MM.1S (cell line): Measurements from ENCODE around the gene FAM193A.

ENCODE experiments used
- DNase-seq: peaks from one replicate; pipeline ENCODE4 v3.0.0-alpha.2; 2015
- H2AFZ ChIP-seq: fragments of 300-600 bp; sonication (generic); 2 replicates; pipeline ENCODE4 v1.6.0; 2016; ENCODE audit warnings: antibody characterized with exemption, low read length
- H3F3A ChIP-seq: fragments of 300-600 bp; sonication (generic); 2 replicates; pipeline ENCODE4 v1.6.1; 2016; ENCODE audit warnings: mild to moderate bottlenecking, antibody characterized with exemption, low read length, moderate library complexity, mixed read lengths; ENCODE audit not compliant: insufficient read depth
- H3K27ac ChIP-seq: fragments of 300-600 bp; sonication (generic); 2 replicates; pipeline ENCODE4 v1.5.1; 2016; ENCODE audit warnings: mild to moderate bottlenecking, low read length
- H3K27me3 ChIP-seq: fragments of 300-600 bp; sonication (generic); replicated peaks from 2 replicates; pipeline ENCODE4 v1.6.0; 2016; ENCODE audit warnings: low read length; ENCODE audit not compliant: insufficient read depth
- H3K36me3 ChIP-seq: fragments of 300-600 bp; sonication (generic); replicated peaks from 2 replicates; pipeline ENCODE4 v1.6.1; 2016; ENCODE audit warnings: mild to moderate bottlenecking, low read length, mixed read lengths; ENCODE audit not compliant: insufficient read depth
- H3K4me1 ChIP-seq: fragments of 300-600 bp; sonication (generic); 2 replicates; pipeline ENCODE4 v1.6.1; 2016; ENCODE audit warnings: low read length, mixed read lengths
- H3K4me2 ChIP-seq: fragments of 300-600 bp; sonication (generic); 2 replicates; pipeline ENCODE4 v1.6.0; 2016; ENCODE audit warnings: low read depth, low read length
- H3K4me3 ChIP-seq: fragments of 300-600 bp; sonication (generic); 2 replicates; pipeline ENCODE4 v1.5.1; 2016; ENCODE audit warnings: low read length, mixed read lengths
- H3K79me2 ChIP-seq: fragments of 300-600 bp; sonication (generic); 2 replicates; pipeline ENCODE4 v1.6.1; 2016; ENCODE audit warnings: mixed run types, low read length, mixed read lengths
- H3K9ac ChIP-seq: fragments of 300-600 bp; sonication (generic); 2 replicates; pipeline ENCODE4 v1.6.1; 2016; ENCODE audit warnings: low read length, mixed read lengths
- H3K9me2 ChIP-seq: fragments of 300-600 bp; sonication (generic); replicated peaks from 2 replicates; pipeline ENCODE4 v1.6.1; 2016; ENCODE audit warnings: mild to moderate bottlenecking, low read length, mixed read lengths; ENCODE audit not compliant: insufficient read depth
- H3K9me3 ChIP-seq: fragments of 300-600 bp; sonication (generic); replicated peaks from 2 replicates; pipeline ENCODE4 v1.6.1; 2016; ENCODE audit warnings: mild to moderate bottlenecking, low read length, mixed read lengths; ENCODE audit not compliant: insufficient read depth
- H4K20me1 ChIP-seq: fragments of 300-600 bp; sonication (generic); 2 replicates; pipeline ENCODE4 v1.6.1; 2016; ENCODE audit warnings: mild to moderate bottlenecking, low read length, moderate library complexity, mixed read lengths; ENCODE audit not compliant: insufficient read depth
- EZH2 ChIP-seq: fragments of 300-600 bp; sonication (generic); optimal IDR thresholded peaks from 2 replicates; pipeline ENCODE3; 2017; ENCODE audit warnings: low read depth, mild to moderate bottlenecking, antibody characterized with exemption, low read length, mixed read lengths
- EZH2phosphoT487 ChIP-seq: fragments of 300-600 bp; sonication (generic); IDR thresholded peaks from 2 replicates; pipeline ENCODE4 v1.6.1; 2018; ENCODE audit warnings: antibody characterized with exemption, low read length
- TF ChIP-seq, protein P1 (sequence below): fragments of 300-600 bp; sonication (generic); IDR thresholded peaks from 2 replicates; pipeline ENCODE4 v1.5.1; 2016; ENCODE audit warnings: antibody characterized with exemption, low read length, mixed read lengths

FAM193A gene

DNA sequence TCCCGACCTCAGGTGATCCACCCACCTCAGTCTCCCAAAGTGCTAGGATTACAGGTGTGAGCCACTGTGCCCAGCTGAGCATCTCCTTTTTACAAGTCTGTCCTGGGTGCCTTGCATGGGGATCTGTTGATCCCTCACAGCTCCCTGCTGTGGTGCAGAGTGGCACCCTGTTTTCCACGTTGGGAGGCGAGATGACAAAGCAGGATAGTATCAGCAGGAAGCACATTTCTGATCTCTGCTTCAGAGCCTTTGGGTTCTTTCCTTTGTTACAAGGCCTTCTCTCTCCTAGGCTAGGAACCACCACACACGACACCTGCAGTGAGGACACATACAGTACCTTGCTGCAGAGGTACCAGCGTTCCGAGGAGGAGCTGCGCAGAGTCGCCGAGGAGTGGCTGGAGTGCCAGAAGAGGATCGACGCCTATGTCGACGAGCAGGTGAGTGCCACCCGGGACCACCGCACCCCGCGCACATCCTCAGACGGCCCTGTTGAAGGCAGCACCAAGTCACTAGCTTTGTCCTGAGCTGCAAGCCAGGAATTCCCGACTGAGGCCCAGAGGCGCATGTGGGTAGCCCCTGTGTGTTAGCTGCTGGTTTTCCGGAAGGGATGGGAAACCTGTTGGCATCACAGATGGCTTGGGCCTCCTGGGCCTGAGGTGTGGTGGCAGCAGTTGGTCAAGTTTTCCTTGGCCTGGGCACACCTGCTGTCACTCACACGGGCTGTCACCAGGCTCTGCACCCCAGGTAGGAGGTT lies 110.1 kb downstream of the FAM193A start:
- H3K9me2 ChIP-seq = no peaks in the 10 kb centered on the region
- H3K9ac ChIP-seq = no peak overlapping the region
- H3K79me2 ChIP-seq = 0 out of 2 replicates have a peak, but pooled peaks cover 3% of the 10 kb centered on the region
- no peaks in the 10 kb centered on the region for H3F3A ChIP-seq
- TF ChIP-seq, protein P1, sequence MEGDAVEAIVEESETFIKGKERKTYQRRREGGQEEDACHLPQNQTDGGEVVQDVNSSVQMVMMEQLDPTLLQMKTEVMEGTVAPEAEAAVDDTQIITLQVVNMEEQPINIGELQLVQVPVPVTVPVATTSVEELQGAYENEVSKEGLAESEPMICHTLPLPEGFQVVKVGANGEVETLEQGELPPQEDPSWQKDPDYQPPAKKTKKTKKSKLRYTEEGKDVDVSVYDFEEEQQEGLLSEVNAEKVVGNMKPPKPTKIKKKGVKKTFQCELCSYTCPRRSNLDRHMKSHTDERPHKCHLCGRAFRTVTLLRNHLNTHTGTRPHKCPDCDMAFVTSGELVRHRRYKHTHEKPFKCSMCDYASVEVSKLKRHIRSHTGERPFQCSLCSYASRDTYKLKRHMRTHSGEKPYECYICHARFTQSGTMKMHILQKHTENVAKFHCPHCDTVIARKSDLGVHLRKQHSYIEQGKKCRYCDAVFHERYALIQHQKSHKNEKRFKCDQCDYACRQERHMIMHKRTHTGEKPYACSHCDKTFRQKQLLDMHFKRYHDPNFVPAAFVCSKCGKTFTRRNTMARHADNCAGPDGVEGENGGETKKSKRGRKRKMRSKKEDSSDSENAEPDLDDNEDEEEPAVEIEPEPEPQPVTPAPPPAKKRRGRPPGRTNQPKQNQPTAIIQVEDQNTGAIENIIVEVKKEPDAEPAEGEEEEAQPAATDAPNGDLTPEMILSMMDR = no peak
- no peak for TF ChIP-seq EZH2
- TF ChIP-seq EZH2phosphoT487 = no peak
- H3K4me2 ChIP-seq = no peak overlapping the region
- H3K36me3 ChIP-seq = no peaks in the 10 kb centered on the region
- H3K4me3 ChIP-seq = no peak overlapping the region
- no peaks in the 10 kb centered on the region for H4K20me1 ChIP-seq
- no peaks in the 10 kb centered on the region for H3K27me3 ChIP-seq
- no peak overlapping the region for H2AFZ ChIP-seq
- H3K27ac ChIP-seq = no peak overlapping the region
- no peak for DNase-seq
- no peaks in the 10 kb centered on the region for H3K4me1 ChIP-seq
- no peaks in the 10 kb centered on the region for H3K9me3 ChIP-seq

GRCh38 chr4:2647403-2648158 lies 111.1 kb downstream of the FAM193A start:
- Histone ChIP-seq H2AFZ (no peak overlapping the region), H3K79me2 (0 out of 2 replicates have a peak, but pooled peaks cover 3% of the 10 kb centered on the region), H3F3A (no peaks in the 10 kb centered on the region), H3K4me2 (no peak overlapping the region), H3K27ac (no peak overlapping the region), H3K4me1 (no peaks in the 10 kb centered on the region), H4K20me1 (no peaks in the 10 kb centered on the region), H3K27me3 (no peaks in the 10 kb centered on the region), H3K9me3 (no peaks in the 10 kb centered on the region), H3K36me3 (no peaks in the 10 kb centered on the region), H3K4me3 (no peak overlapping the region), H3K9me2 (no peaks in the 10 kb centered on the region), H3K9ac (no peak overlapping the region)
- no peak for TF ChIP-seq EZH2
- TF ChIP-seq, protein P1 = no peak
- TF ChIP-seq EZH2phosphoT487 = no peak
- DNase-seq = no peak

GRCh38 chr4:2648159-2648814 lies 111.8 kb downstream of the FAM193A start:
- no peak overlapping the region for H3K4me2 ChIP-seq
- no peak for DNase-seq
- H3K27ac ChIP-seq = no peak overlapping the region
- no peaks in the 10 kb centered on the region for H3K36me3 ChIP-seq
- H3K9ac ChIP-seq = no peak overlapping the region
- no peaks in the 10 kb centered on the region for H4K20me1 ChIP-seq
- no peaks in the 10 kb centered on the region for H3K9me3 ChIP-seq
- no peaks in the 10 kb centered on the region for H3F3A ChIP-seq
- H3K4me1 ChIP-seq = no peaks in the 10 kb centered on the region
- no peak overlapping the region for H2AFZ ChIP-seq
- TF ChIP-seq EZH2phosphoT487 = no peak
- TF ChIP-seq, protein P1 = no peak
- TF ChIP-seq EZH2 = no peak
- no peaks in the 10 kb centered on the region for H3K9me2 ChIP-seq
- H3K27me3 ChIP-seq = no peaks in the 10 kb centered on the region
- no peak overlapping the region for H3K4me3 ChIP-seq
- H3K79me2 ChIP-seq = 0 out of 2 replicates have a peak, but pooled peaks cover 3% of the 10 kb centered on the region
